MV-4-11 (cell line): ENCODE measurements around the gene ARF1.

Source experiments
- DNase-seq: peaks from one replicate; lab custom pipeline; 2025; lab: John Stamatoyannopoulos, UW

ARF1 gene

GRCh38 chr1:228122921-228123441, 40.5 kb downstream of the ARF1 start:
- DNase-seq: no peak

- no peak for DNase-seq
Observed at GRCh38 chr1:228123505-228123904, 41.0 kb downstream of the ARF1 start.

GRCh38 chr1:228125185-228125584, 42.7 kb downstream of the ARF1 start:
- no peak for DNase-seq

- DNase-seq: no peak
Observed at GRCh38 chr1:228131766-228132165, 49.3 kb downstream of the ARF1 start.

- no peak for DNase-seq
Observed at GRCh38 chr1:228134591-228134990, 52.1 kb downstream of the ARF1 start.

GRCh38 chr1:228136901-228137300, 54.4 kb downstream of the ARF1 start:
- DNase-seq: no peak

- DNase-seq: no peak
Observed at GRCh38 chr1:228139406-228139930, 57.0 kb downstream of the ARF1 start.

GRCh38 chr1:228139931-228140723, 57.6 kb downstream of the ARF1 start, which contains the start of gene GUK1:
GUK1 (plus strand) TSS chr1:228140279; CDS start chr1:228140303, 24 bp downstream.
- peak; percentile 100 for DNase-seq

- DNase-seq: no peak
Observed at GRCh38 chr1:228140724-228141225, 58.3 kb downstream of the ARF1 start.

GRCh38 chr1:228141226-228142044, 58.9 kb downstream of the ARF1 start:
- no peak for DNase-seq

GRCh38 chr1:228142155-228142691, 59.7 kb downstream of the ARF1 start:
- DNase-seq: no peak

- DNase-seq: no peak
Observed at GRCh38 chr1:228142701-228143136, 60.2 kb downstream of the ARF1 start.

- DNase-seq: no peak
Observed at GRCh38 chr1:228143480-228144192, 61.1 kb downstream of the ARF1 start.

- DNase-seq: no peak
Observed at GRCh38 chr1:228144193-228144992, 61.9 kb downstream of the ARF1 start.

- DNase-seq: no peak
Observed at GRCh38 chr1:228144993-228145343, 62.5 kb downstream of the ARF1 start.

- no peak for DNase-seq
Observed at GRCh38 chr1:228145463-228146416, 63.2 kb downstream of the ARF1 start.

GRCh38 chr1:228146417-228147150, 64.1 kb downstream of the ARF1 start:
- no peak for DNase-seq

GRCh38 chr1:228147151-228147693, 64.7 kb downstream of the ARF1 start:
- DNase-seq: no peak
